B cell (primary cell): Measurements from ENCODE around the gene COLEC12. TPM values are rescaled to one million over a fixed set of nuclear protein-coding genes. Genes with fewer than 3 reads are reported as not detected.

Source experiments
- ATAC-seq: fragments of 200-7000 bp; cut with Tn5 transposase; one replicate; pipeline ENCODE4 v1.10.0; 2021; ENCODE audit warnings: low read depth, mild to moderate bottlenecking, moderate number of reproducible peaks, moderate library complexity
- CTCF ChIA-PET: fragments of 350-600 bp; sonication (Branson Sonifier 250); formaldehyde crosslinking; loops from one replicate; lab custom pipeline; 2021; ENCODE audit warnings: antibody characterized with exemption, inconsistent platforms; lab: Charles Lee
- POLR2A ChIA-PET: fragments of 350-600 bp; sonication (Branson Sonifier 250); formaldehyde crosslinking; loops from one replicate; lab custom pipeline; 2021; ENCODE audit warnings: antibody characterized with exemption; lab: Charles Lee
- DNase-seq: peaks from one replicate; pipeline ENCODE4 v3.0.0; 2013
- H2AFZ ChIP-seq: 2 replicates; pipeline ENCODE4 v1.6.1; 2012; ENCODE audit warnings: mild to moderate bottlenecking, low read depth, low read length; ENCODE audit not compliant: insufficient read depth, poor library complexity, severe bottlenecking
- H3K27ac ChIP-seq, 2 donors: 1 replicate in 1 of 2; 2 replicates in 1 of 2; pipeline ENCODE4 v1.5.1; 2012 to 2013; ENCODE audit warnings: low read length in 2 of 2, mild to moderate bottlenecking in 2 of 2, moderate library complexity in 1 of 2
- H3K27me3 ChIP-seq, 4 experiments: fragments of 200-600 bp in 1 of 4; sonication (generic) in 1 of 4; replicated peaks in 1 of 4; 1 replicate in 2 of 4; 2 replicates in 2 of 4; pipeline versions ENCODE4 v1.6.1 to v1.7.0; 2013 to 2016; ENCODE audit warnings: low read length in 3 of 4, mild to moderate bottlenecking in 2 of 4, mixed read lengths in 1 of 4, moderate library complexity in 1 of 4; ENCODE audit not compliant: insufficient read depth in 4 of 4, control insufficient read depth in 3 of 4; ENCODE audit errors: control extremely low read depth in 1 of 4
- H3K36me3 ChIP-seq, 2 experiments: replicated peaks in 1 of 2; 1 replicate in 1 of 2; 2 replicates in 1 of 2; pipeline versions ENCODE4 v1.6.1 to v1.7.1; 2013; ENCODE audit warnings: low read length in 1 of 2; ENCODE audit not compliant: insufficient read depth in 2 of 2, control insufficient read depth in 1 of 2; ENCODE audit errors: control extremely low read depth in 1 of 2, extremely low read depth in 1 of 2
- H3K4me1 ChIP-seq, 2 donors: fragments of 200-600 bp in 1 of 2; sonication (generic) in 1 of 2; 1 replicate in 1 of 2; 2 replicates in 1 of 2; pipeline versions ENCODE4 v1.5.1 to v1.6.1; 2013 to 2017; ENCODE audit warnings: low read length in 2 of 2; ENCODE audit not compliant: control insufficient read depth in 2 of 2, insufficient read depth in 2 of 2
- H3K4me2 ChIP-seq: replicated peaks from 2 replicates; pipeline ENCODE3; 2012; ENCODE audit warnings: mild to moderate bottlenecking, low read depth, low read length; ENCODE audit not compliant: poor library complexity, severe bottlenecking
- H3K4me3 ChIP-seq, 5 experiments: fragments of 200-600 bp in 1 of 5; sonication (generic) in 1 of 5; 1 replicate in 3 of 5; 2 replicates in 2 of 5; pipeline versions ENCODE4 v1.5.1 to v1.7.0; 2011 to 2016; ENCODE audit warnings: low read length in 4 of 5, mild to moderate bottlenecking in 4 of 5, low read depth in 2 of 5, control low read depth in 1 of 5, moderate library complexity in 1 of 5; ENCODE audit not compliant: insufficient read depth in 1 of 5; ENCODE audit errors: control extremely low read depth in 1 of 5, extremely low read depth in 1 of 5
- H3K79me2 ChIP-seq: fragments of 200-600 bp; sonication (generic); one replicate; pipeline ENCODE4 v1.6.0; 2016; ENCODE audit warnings: low read length; ENCODE audit not compliant: control insufficient read depth, insufficient read depth
- H3K9ac ChIP-seq: fragments of 200-600 bp; sonication (generic); 2 replicates; pipeline ENCODE4 v1.6.1; 2017; ENCODE audit warnings: mild to moderate bottlenecking, low read length, moderate library complexity
- H3K9me3 ChIP-seq, 3 donors: one replicate each; pipeline versions ENCODE4 v1.6.1 to v1.7.1; 2013; ENCODE audit warnings: low read length in 2 of 3; ENCODE audit not compliant: control insufficient read depth in 2 of 3, insufficient read depth in 1 of 3; ENCODE audit errors: control extremely low read depth in 1 of 3
- H4K20me1 ChIP-seq: 2 replicates; pipeline ENCODE4 v1.6.0; 2012; ENCODE audit warnings: mild to moderate bottlenecking, low read length; ENCODE audit not compliant: insufficient read depth, control insufficient read depth, poor library complexity, severe bottlenecking
- H3K27ac Mint-ChIP-seq: one replicate; pipeline ENCODE4 v1.8.0; 2021; ENCODE audit warnings: mixed read lengths
- H3K27me3 Mint-ChIP-seq: one replicate; pipeline ENCODE4 v1.8.0; 2021; ENCODE audit warnings: mixed read lengths
- H3K4me1 Mint-ChIP-seq: one replicate; pipeline ENCODE4 v1.8.0; 2021; ENCODE audit warnings: mixed read lengths
- H3K4me3 Mint-ChIP-seq: one replicate; pipeline ENCODE4 v1.8.0; 2021; ENCODE audit warnings: mixed read lengths
- H3K9me3 Mint-ChIP-seq: one replicate; pipeline ENCODE4 v1.8.0; 2022; ENCODE audit warnings: mixed read lengths; ENCODE audit not compliant: insufficient read depth
- EZH2 ChIP-seq: IDR thresholded peaks from 2 replicates; pipeline ENCODE4 v1.6.1; 2012; ENCODE audit warnings: borderline replicate concordance, low read depth, mild to moderate bottlenecking, moderate library complexity, low read length; ENCODE audit not compliant: insufficient read depth, poor library complexity, severe bottlenecking
- WGBS: methylation state at CpG from one replicate; pipeline ENCODE4 v1.1.5; 2013; ENCODE audit warnings: missing lambda C conversion rate; ENCODE audit not compliant: insufficient coverage; 5-methylcytosine and 5-hydroxymethylcytosine counted together
- intact Hi-C: fragments of 100-400 bp; cut with micrococcal nuclease; formaldehyde crosslinking; loops from one replicate; pipeline ENCODE4 v1.10.0; 2022
- polyA plus RNA-seq: library from polyadenylated mRNA; depleted of rRNA; stranded (reverse); fragments of >200 nt; gene quantifications from 2 replicates; pipeline ENCODE4 v1.2.3, GENCODE V29; 2012
- total RNA-seq, 2 donors: library from RNA; stranded (reverse); fragments of 120-200 nt in 1 of 2; gene quantifications; 1 replicate in 1 of 2; 2 replicates in 1 of 2; pipeline versions ENCODE4 v1.2.3 to v1.2.4, GENCODE V29; 2013 to 2022
- TF ChIP-seq, protein P1 (sequence below): fragments of 200-600 bp; IDR thresholded peaks from one replicate; pipeline ENCODE4 v1.8.0; 2022; ENCODE audit warnings: antibody characterized with exemption, mild to moderate bottlenecking

The COLEC12 gene
- total and polyA plus RNA-seq, 2 donors (not counting 1 experiment from before 2014, with no cell fraction given), result not detected

DNA sequence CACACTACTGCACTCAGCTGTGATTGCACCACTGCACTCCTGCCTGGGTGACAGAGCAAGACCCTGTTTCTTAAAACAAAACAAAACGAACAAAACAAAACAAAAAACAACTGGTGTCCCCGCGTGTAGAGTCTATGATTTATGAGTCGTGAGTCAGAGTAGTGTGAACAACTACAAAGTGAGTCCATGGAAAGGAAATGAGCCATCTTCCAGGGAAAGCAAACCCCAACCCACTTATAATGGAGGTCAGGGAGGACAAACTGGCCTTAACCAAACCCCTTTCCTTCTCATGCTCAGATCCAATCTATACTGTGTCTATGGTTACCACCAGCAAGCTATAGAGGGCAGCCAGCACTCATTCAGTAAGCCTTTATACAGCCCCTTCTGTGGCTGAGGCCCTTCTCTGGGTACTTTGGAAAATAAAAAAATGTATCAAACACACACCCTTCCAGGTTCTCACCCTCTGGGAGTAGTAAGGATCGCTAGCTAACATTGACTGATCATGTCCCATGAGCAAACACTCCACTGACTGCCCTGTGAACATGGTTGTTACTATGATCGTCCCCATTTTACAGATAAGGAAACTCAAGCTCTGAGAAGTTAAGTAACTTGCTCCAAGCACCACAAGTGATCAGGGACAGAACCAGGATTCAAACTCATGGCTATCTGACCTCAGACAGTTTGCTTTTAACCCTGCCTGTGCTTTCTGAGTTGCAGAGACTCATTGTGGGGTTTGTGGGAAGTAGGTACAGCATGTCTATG, 24.7 kb upstream of the COLEC12 start:
- Histone ChIP-seq H3K27ac (no peak overlapping the region), H4K20me1 (no peaks in the 10 kb centered on the region), H3K9ac (no peak overlapping the region), H3K9me3 (no peaks in the 10 kb centered on the region), H3K4me1 (no peaks in the 10 kb centered on the region), H3K4me3 (no peak overlapping the region), H3K27me3 (no peaks in the 10 kb centered on the region), H2AFZ (no peak overlapping the region), H3K79me2 (no peaks in the 10 kb centered on the region), H3K36me3 (no peaks in the 10 kb centered on the region), H3K4me2 (no peak overlapping the region)
- no peaks in the 10 kb centered on the region for H3K9me3 Mint-ChIP-seq
- 79% methylated on average over 2 of the region's 6 CpGs for WGBS
- H3K27me3 Mint-ChIP-seq, result peaks cover 4% of the 10 kb centered on the region
- H3K27ac Mint-ChIP-seq, result no peak overlapping the region
- no peak for TF ChIP-seq EZH2
- TF ChIP-seq, protein P1, sequence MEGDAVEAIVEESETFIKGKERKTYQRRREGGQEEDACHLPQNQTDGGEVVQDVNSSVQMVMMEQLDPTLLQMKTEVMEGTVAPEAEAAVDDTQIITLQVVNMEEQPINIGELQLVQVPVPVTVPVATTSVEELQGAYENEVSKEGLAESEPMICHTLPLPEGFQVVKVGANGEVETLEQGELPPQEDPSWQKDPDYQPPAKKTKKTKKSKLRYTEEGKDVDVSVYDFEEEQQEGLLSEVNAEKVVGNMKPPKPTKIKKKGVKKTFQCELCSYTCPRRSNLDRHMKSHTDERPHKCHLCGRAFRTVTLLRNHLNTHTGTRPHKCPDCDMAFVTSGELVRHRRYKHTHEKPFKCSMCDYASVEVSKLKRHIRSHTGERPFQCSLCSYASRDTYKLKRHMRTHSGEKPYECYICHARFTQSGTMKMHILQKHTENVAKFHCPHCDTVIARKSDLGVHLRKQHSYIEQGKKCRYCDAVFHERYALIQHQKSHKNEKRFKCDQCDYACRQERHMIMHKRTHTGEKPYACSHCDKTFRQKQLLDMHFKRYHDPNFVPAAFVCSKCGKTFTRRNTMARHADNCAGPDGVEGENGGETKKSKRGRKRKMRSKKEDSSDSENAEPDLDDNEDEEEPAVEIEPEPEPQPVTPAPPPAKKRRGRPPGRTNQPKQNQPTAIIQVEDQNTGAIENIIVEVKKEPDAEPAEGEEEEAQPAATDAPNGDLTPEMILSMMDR, result no peak
- DNase-seq (no peak), ATAC-seq (no peak)
- POLR2A ChIA-PET, result no interaction called here
- no peaks in the 10 kb centered on the region for H3K4me1 Mint-ChIP-seq
- intact Hi-C loops, result no loop called here
- CTCF ChIA-PET, result no interaction called here
- H3K4me3 Mint-ChIP-seq, result no peak overlapping the region

DNA sequence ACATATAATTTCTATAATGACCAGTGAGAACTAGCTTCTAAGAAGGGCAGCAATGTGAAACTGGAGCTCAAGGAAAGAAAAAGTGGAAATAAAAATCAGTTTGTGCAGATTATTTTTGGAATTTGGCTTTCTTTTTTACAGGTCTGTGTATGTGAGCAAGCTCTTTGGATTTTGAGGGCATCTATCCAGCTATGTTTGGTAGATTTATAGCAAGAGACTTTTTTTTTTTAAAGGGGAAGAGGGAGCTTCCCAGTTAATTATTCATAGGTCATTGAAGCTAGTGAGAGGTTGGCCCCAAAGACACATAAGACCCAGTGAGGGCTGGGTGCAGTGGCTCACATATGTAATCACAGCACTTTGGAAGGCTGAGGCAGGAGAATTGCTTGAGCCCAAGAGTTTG, 24.0 kb upstream of the COLEC12 start:
- Histone ChIP-seq H3K9ac (no peak overlapping the region), H3K27me3 (no peaks in the 10 kb centered on the region), H3K4me1 (no peaks in the 10 kb centered on the region), H3K79me2 (no peaks in the 10 kb centered on the region), H3K27ac (no peak overlapping the region), H2AFZ (no peak overlapping the region), H3K9me3 (no peaks in the 10 kb centered on the region), H3K4me2 (no peak overlapping the region), H4K20me1 (no peaks in the 10 kb centered on the region), H3K4me3 (no peak overlapping the region), H3K36me3 (no peaks in the 10 kb centered on the region)
- H3K27ac Mint-ChIP-seq, result no peak overlapping the region
- ChIA-PET CTCF (no interaction called here), POLR2A (no interaction called here)
- peaks cover 6% of the 10 kb centered on the region for H3K27me3 Mint-ChIP-seq
- H3K9me3 Mint-ChIP-seq, result no peaks in the 10 kb centered on the region
- H3K4me1 Mint-ChIP-seq, result no peaks in the 10 kb centered on the region
- DNase-seq (no peak), ATAC-seq (no peak)
- intact Hi-C loops, result no loop called here
- TF ChIP-seq, protein P1, result no peak
- no peak for TF ChIP-seq EZH2
- no peak overlapping the region for H3K4me3 Mint-ChIP-seq
